WTC11 (cell line): Measurements from ENCODE around the gene ELN. TPM values are rescaled to one million over a fixed set of nuclear protein-coding genes. Genes with fewer than 3 reads are reported as not detected.
"Not testable (repeated sequence)": the region's sequence is repeated elsewhere in the genome, so short reads cannot be mapped to it uniquely, and the experiment has no call there.

Experiments
- ATAC-seq: fragments of 200-7000 bp; cut with Tn5 transposase; 2 replicates; pipeline ENCODE4 v1.10.0; 2021; ENCODE audit warnings: mild to moderate bottlenecking, moderate library complexity
- CTCF ChIA-PET: fragments of 300-600 bp; sonication (Branson Sonifier 250); formaldehyde crosslinking; loops from one replicate; lab custom pipeline; 2021; ENCODE audit warnings: antibody characterized with exemption; lab: Charles Lee
- POLR2A ChIA-PET: fragments of 350-600 bp; sonication (Branson Sonifier 250); formaldehyde crosslinking; loops from one replicate; lab custom pipeline; 2021; ENCODE audit warnings: antibody characterized with exemption; lab: Charles Lee
- DNase-seq: peaks from one replicate; pipeline ENCODE4 v3.0.0; 2021; ENCODE audit warnings: low spot score
- H3K27ac Mint-ChIP-seq: 2 replicates; pipeline ENCODE4 v1.8.0; 2021; ENCODE audit warnings: mixed read lengths
- H3K27me3 Mint-ChIP-seq: 2 replicates; pipeline ENCODE4 v1.8.0; 2021; ENCODE audit warnings: low read depth, mild to moderate bottlenecking, moderate library complexity, mixed read lengths
- H3K36me3 Mint-ChIP-seq: 2 replicates; pipeline ENCODE4 v1.8.0; 2021; ENCODE audit warnings: mixed read lengths
- H3K4me1 Mint-ChIP-seq: 2 replicates; pipeline ENCODE4 v1.8.0; 2022; ENCODE audit warnings: mixed read lengths
- H3K4me3 Mint-ChIP-seq: 2 replicates; pipeline ENCODE4 v1.8.0; 2021; ENCODE audit warnings: mild to moderate bottlenecking, moderate library complexity, mixed read lengths
- H3K9me3 Mint-ChIP-seq: 2 replicates; pipeline ENCODE4 v1.8.0; 2021; ENCODE audit warnings: mixed read lengths
- CBFB ChIP-seq: sonication (generic); formaldehyde crosslinking; IDR thresholded peaks from 2 replicates; pipeline ENCODE4 v1.8.1; 2022; ENCODE audit warnings: mild to moderate bottlenecking, low read depth, missing genetic modification reagents
- CREM ChIP-seq: sonication (generic); formaldehyde crosslinking; IDR thresholded peaks from 2 replicates; pipeline ENCODE4 v1.8.1; 2022; ENCODE audit warnings: mild to moderate bottlenecking, missing genetic modification reagents, moderate library complexity
- E2F5 ChIP-seq: sonication (generic); formaldehyde crosslinking; IDR thresholded peaks from 2 replicates; pipeline ENCODE4 v1.8.1; 2022; ENCODE audit warnings: mild to moderate bottlenecking, moderate library complexity, missing genetic modification reagents
- HMGXB4 ChIP-seq: sonication (generic); formaldehyde crosslinking; IDR thresholded peaks from 2 replicates; pipeline ENCODE4 v1.8.1; 2023; ENCODE audit warnings: mild to moderate bottlenecking, moderate library complexity, missing genetic modification reagents
- NFATC4 ChIP-seq: fragments of 250-450 bp; sonication (Bioruptor Pico); IDR thresholded peaks from 2 replicates; pipeline ENCODE4 v1.9.0; 2021; ENCODE audit warnings: mild to moderate bottlenecking
- NFYB ChIP-seq: sonication (generic); formaldehyde crosslinking; conservative IDR thresholded peaks from 2 replicates; pipeline ENCODE4 v1.8.0; 2022; ENCODE audit warnings: low read depth, missing genetic modification reagents
- NR1H2 ChIP-seq: sonication (generic); formaldehyde crosslinking; IDR thresholded peaks from 2 replicates; pipeline ENCODE4 v1.9.0; 2021; ENCODE audit warnings: mild to moderate bottlenecking, moderate library complexity, missing genetic modification reagents
- SOX15 ChIP-seq: fragments of 250-450 bp; sonication (Bioruptor Pico); IDR thresholded peaks from 2 replicates; pipeline ENCODE4 v1.9.0; 2021; ENCODE audit warnings: mild to moderate bottlenecking
- ZNF121 ChIP-seq: sonication (generic); formaldehyde crosslinking; IDR thresholded peaks from 2 replicates; pipeline ENCODE4 v1.8.0; 2023; ENCODE audit warnings: missing genetic modification reagents
- total RNA-seq: library from RNA; stranded (reverse); gene quantifications from 3 replicates; pipeline ENCODE4 v1.2.3, GENCODE V29; 2021
- TF ChIP-seq, protein P1 (sequence below): sonication (generic); formaldehyde crosslinking; IDR thresholded peaks from 2 replicates; pipeline ENCODE4 v1.8.0; 2022; ENCODE audit warnings: missing genetic modification reagents
- TF ChIP-seq, protein P2 (sequence below): sonication (generic); formaldehyde crosslinking; IDR thresholded peaks from 2 replicates; pipeline ENCODE4 v1.8.1; 2022; ENCODE audit warnings: low read depth, missing genetic modification reagents, borderline replicate concordance
- TF ChIP-seq, protein P3 (sequence below): sonication (generic); formaldehyde crosslinking; IDR thresholded peaks from 2 replicates; pipeline ENCODE4 v1.8.1; 2023; ENCODE audit warnings: mild to moderate bottlenecking, missing genetic modification reagents, moderate library complexity
- TF ChIP-seq, protein P4 (sequence below): sonication (generic); formaldehyde crosslinking; conservative IDR thresholded peaks from 2 replicates; pipeline ENCODE4 v1.8.1; 2023; ENCODE audit warnings: mild to moderate bottlenecking, low read depth, missing genetic modification reagents, moderate library complexity
- TF ChIP-seq, protein P5 (sequence below): sonication (generic); formaldehyde crosslinking; IDR thresholded peaks from 2 replicates; pipeline ENCODE4 v1.8.0; 2023; ENCODE audit warnings: missing genetic modification reagents

Gene ELN
- total RNA-seq, 1 experiment from 2014 or later = 3.3 TPM

- TF ChIP-seq, protein P1, sequence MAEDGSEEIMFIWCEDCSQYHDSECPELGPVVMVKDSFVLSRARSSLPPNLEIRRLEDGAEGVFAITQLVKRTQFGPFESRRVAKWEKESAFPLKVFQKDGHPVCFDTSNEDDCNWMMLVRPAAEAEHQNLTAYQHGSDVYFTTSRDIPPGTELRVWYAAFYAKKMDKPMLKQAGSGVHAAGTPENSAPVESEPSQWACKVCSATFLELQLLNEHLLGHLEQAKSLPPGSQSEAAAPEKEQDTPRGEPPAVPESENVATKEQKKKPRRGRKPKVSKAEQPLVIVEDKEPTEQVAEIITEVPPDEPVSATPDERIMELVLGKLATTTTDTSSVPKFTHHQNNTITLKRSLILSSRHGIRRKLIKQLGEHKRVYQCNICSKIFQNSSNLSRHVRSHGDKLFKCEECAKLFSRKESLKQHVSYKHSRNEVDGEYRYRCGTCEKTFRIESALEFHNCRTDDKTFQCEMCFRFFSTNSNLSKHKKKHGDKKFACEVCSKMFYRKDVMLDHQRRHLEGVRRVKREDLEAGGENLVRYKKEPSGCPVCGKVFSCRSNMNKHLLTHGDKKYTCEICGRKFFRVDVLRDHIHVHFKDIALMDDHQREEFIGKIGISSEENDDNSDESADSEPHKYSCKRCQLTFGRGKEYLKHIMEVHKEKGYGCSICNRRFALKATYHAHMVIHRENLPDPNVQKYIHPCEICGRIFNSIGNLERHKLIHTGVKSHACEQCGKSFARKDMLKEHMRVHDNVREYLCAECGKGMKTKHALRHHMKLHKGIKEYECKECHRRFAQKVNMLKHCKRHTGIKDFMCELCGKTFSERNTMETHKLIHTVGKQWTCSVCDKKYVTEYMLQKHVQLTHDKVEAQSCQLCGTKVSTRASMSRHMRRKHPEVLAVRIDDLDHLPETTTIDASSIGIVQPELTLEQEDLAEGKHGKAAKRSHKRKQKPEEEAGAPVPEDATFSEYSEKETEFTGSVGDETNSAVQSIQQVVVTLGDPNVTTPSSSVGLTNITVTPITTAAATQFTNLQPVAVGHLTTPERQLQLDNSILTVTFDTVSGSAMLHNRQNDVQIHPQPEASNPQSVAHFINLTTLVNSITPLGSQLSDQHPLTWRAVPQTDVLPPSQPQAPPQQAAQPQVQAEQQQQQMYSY (CRISPR knock-in tag) = no peak
- TF ChIP-seq NFYB (CRISPR knock-in tag) (no peak), E2F5 (CRISPR knock-in tag) (no peak), CBFB (CRISPR knock-in tag) (no peak)
Observed at GRCh38 chr7:73978661-73979563, 49.1 kb upstream of the ELN start (continued).

DNA sequence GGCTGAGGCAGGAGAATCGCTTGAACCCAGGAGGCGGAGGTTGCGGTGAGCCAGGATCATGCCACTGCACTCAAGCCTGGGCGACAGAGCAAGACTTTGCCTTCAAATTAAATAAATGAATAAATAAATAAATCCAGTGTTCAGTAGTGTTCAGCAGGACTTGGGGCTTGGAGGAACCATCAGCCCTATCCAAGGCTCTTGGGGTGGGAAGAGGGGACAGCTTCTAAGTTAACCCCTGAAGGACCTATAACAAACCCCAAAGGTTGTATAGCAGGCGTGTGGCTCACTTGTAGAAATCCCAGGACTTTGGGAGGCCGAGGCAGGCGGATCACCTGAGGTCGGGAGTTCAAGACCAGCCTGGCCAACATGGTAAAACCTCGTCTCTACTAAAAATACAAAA, 48.3 kb upstream of the ELN start:
- TF ChIP-seq ZNF121 (CRISPR knock-in tag) = 0 out of 2 replicates have a peak, but pooled peaks have one; percentile 0
- H3K27me3 Mint-ChIP-seq, ATAC-seq, H3K4me1 Mint-ChIP-seq, H3K27ac Mint-ChIP-seq, POLR2A ChIA-PET, H3K9me3 Mint-ChIP-seq, DNase-seq, H3K4me3 Mint-ChIP-seq, H3K36me3 Mint-ChIP-seq: not testable (repeated sequence)
- CTCF ChIA-PET = interaction anchor here (0.7 to 2.4 kb wide), 35 partner anchors 9 to 241 kb away, joined by 3 to 35 read pairs (median 4); partner anchors contain the start of genes ABHD11 and METTL27

DNA sequence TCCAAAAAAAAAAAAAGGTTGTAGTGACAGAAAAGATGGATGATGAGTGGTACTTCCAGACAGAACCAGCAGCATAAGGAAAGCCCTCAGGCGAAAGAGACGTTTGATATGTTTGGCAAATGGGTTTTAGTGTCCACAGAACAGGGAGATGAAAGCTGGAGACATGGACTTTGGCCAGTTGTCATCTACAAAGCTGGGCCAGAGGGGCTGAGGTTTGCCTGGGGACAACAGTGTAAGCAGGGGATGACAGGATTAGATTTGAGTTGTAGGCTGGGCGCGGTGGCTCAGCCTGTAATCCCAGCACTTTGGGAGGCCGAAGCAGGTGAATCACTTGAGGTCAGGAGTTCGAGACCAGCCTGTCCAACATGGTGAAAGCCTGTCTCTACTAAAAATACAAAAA, 47.8 kb upstream of the ELN start:
- Mint-ChIP-seq H3K27ac (no peak overlapping the region), H3K4me1 (no peaks in the 10 kb centered on the region), H3K9me3 (no peaks in the 10 kb centered on the region), H3K27me3 (no peaks in the 10 kb centered on the region; the same call in 1 of the 2 replicates), H3K4me3 (no peak overlapping the region), H3K36me3 (no peaks in the 10 kb centered on the region)
- no peak for TF ChIP-seq NR1H2
- no peak for TF ChIP-seq NFATC4
- TF ChIP-seq SOX15 (CRISPR knock-in tag) = no peak
- TF ChIP-seq, protein P2, sequence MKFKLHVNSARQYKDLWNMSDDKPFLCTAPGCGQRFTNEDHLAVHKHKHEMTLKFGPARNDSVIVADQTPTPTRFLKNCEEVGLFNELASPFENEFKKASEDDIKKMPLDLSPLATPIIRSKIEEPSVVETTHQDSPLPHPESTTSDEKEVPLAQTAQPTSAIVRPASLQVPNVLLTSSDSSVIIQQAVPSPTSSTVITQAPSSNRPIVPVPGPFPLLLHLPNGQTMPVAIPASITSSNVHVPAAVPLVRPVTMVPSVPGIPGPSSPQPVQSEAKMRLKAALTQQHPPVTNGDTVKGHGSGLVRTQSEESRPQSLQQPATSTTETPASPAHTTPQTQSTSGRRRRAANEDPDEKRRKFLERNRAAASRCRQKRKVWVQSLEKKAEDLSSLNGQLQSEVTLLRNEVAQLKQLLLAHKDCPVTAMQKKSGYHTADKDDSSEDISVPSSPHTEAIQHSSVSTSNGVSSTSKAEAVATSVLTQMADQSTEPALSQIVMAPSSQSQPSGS (CRISPR knock-in tag) = no peak
- no peak for TF ChIP-seq HMGXB4 (CRISPR knock-in tag)
- TF ChIP-seq, protein P3, sequence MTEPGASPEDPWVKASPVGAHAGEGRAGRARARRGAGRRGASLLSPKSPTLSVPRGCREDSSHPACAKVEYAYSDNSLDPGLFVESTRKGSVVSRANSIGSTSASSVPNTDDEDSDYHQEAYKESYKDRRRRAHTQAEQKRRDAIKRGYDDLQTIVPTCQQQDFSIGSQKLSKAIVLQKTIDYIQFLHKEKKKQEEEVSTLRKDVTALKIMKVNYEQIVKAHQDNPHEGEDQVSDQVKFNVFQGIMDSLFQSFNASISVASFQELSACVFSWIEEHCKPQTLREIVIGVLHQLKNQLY (CRISPR knock-in tag) = no peak
- TF ChIP-seq CREM (CRISPR knock-in tag) = no peak
- TF ChIP-seq, protein P4, sequence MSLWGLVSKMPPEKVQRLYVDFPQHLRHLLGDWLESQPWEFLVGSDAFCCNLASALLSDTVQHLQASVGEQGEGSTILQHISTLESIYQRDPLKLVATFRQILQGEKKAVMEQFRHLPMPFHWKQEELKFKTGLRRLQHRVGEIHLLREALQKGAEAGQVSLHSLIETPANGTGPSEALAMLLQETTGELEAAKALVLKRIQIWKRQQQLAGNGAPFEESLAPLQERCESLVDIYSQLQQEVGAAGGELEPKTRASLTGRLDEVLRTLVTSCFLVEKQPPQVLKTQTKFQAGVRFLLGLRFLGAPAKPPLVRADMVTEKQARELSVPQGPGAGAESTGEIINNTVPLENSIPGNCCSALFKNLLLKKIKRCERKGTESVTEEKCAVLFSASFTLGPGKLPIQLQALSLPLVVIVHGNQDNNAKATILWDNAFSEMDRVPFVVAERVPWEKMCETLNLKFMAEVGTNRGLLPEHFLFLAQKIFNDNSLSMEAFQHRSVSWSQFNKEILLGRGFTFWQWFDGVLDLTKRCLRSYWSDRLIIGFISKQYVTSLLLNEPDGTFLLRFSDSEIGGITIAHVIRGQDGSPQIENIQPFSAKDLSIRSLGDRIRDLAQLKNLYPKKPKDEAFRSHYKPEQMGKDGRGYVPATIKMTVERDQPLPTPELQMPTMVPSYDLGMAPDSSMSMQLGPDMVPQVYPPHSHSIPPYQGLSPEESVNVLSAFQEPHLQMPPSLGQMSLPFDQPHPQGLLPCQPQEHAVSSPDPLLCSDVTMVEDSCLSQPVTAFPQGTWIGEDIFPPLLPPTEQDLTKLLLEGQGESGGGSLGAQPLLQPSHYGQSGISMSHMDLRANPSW (CRISPR knock-in tag) = no peak
- TF ChIP-seq, protein P5, sequence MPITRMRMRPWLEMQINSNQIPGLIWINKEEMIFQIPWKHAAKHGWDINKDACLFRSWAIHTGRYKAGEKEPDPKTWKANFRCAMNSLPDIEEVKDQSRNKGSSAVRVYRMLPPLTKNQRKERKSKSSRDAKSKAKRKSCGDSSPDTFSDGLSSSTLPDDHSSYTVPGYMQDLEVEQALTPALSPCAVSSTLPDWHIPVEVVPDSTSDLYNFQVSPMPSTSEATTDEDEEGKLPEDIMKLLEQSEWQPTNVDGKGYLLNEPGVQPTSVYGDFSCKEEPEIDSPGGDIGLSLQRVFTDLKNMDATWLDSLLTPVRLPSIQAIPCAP (CRISPR knock-in tag) = no peak
- POLR2A ChIA-PET = interaction anchor here (0.7 kb wide), 1 partner anchor 46 kb away, joined by 4 read pairs; no protein-coding TSS in a partner anchor
- no peak for ATAC-seq
- CTCF ChIA-PET = interaction anchor here (0.6 to 2.1 kb wide), 4 partner anchors 9 to 182 kb away, joined by 3 to 16 read pairs (median 6); no protein-coding TSS in a partner anchor
- DNase-seq = no peak
